CD14-positive monocyte (primary cell): ENCODE results near the gene CILP2. TPM values are rescaled to one million over a fixed set of nuclear protein-coding genes. Genes with fewer than 3 reads are reported as not detected.

Experiments used
- DNase-seq, 3 donors: peaks; one replicate each; pipeline ENCODE4 v3.0.0-alpha.2; 2011 to 2022
- H2AFZ ChIP-seq: 2 replicates; pipeline ENCODE4 v1.6.0; 2012; ENCODE audit warnings: mild to moderate bottlenecking, low read depth, low read length, inconsistent platforms; ENCODE audit not compliant: insufficient read depth, poor library complexity, severe bottlenecking
- H3K27ac ChIP-seq, 2 donors: 1 replicate in 1 of 2; 2 replicates in 1 of 2; pipeline ENCODE4 v1.5.1; 2012 to 2013; ENCODE audit warnings: low read length in 2 of 2, control low read depth in 1 of 2, inconsistent platforms in 1 of 2, low read depth in 1 of 2, mild to moderate bottlenecking in 1 of 2
- H3K27me3 ChIP-seq, 2 donors: one replicate each; pipeline versions ENCODE4 v1.6.0 to v1.6.1; 2011 to 2013; ENCODE audit warnings: low read length in 2 of 2; ENCODE audit not compliant: control insufficient read depth in 2 of 2, insufficient read depth in 2 of 2
- H3K36me3 ChIP-seq, 2 donors: replicated peaks in 1 of 2; 1 replicate in 1 of 2; 2 replicates in 1 of 2; pipeline versions ENCODE4 v1.5.1 to v1.6.1; 2012 to 2013; ENCODE audit warnings: low read length in 2 of 2, control low read depth in 1 of 2, inconsistent platforms in 1 of 2, mild to moderate bottlenecking in 1 of 2; ENCODE audit not compliant: insufficient read depth in 2 of 2, control insufficient read depth in 1 of 2
- H3K4me1 ChIP-seq, 2 donors: 1 replicate in 1 of 2; 2 replicates in 1 of 2; pipeline versions ENCODE4 v1.5.1 to v1.6.1; 2012 to 2013; ENCODE audit warnings: low read length in 2 of 2, control low read depth in 1 of 2, inconsistent platforms in 1 of 2, mild to moderate bottlenecking in 1 of 2, moderate library complexity in 1 of 2; ENCODE audit not compliant: insufficient read depth in 2 of 2, control insufficient read depth in 1 of 2
- H3K4me2 ChIP-seq: replicated peaks from 2 replicates; pipeline ENCODE3; 2012; ENCODE audit warnings: low read length, moderate library complexity, mild to moderate bottlenecking; ENCODE audit not compliant: poor library complexity, severe bottlenecking; ENCODE audit errors: extremely low read depth
- H3K4me3 ChIP-seq, 3 experiments: fragments of 200-600 bp in 1 of 3; sonication (generic) in 1 of 3; replicated peaks in 1 of 3; 1 replicate in 2 of 3; 2 replicates in 1 of 3; pipeline ENCODE4 v1.5.1; 2011 to 2013; ENCODE audit warnings: low read length in 3 of 3, mild to moderate bottlenecking in 3 of 3, control low read depth in 2 of 3, low read depth in 2 of 3, inconsistent platforms in 1 of 3, moderate library complexity in 1 of 3
- H3K79me2 ChIP-seq: 2 replicates; pipeline ENCODE4 v1.6.0; 2012; ENCODE audit warnings: mild to moderate bottlenecking, control low read depth, inconsistent platforms, low read length, moderate library complexity; ENCODE audit not compliant: insufficient read depth
- H3K9ac ChIP-seq: 2 replicates; pipeline ENCODE4 v1.6.0; 2017; ENCODE audit warnings: low read length, mild to moderate bottlenecking; ENCODE audit not compliant: insufficient read depth, poor library complexity, severe bottlenecking
- H3K9me3 ChIP-seq, 2 donors: replicated peaks in 1 of 2; 1 replicate in 1 of 2; 2 replicates in 1 of 2; pipeline versions ENCODE4 v1.5.1 to v1.6.1; 2012 to 2013; ENCODE audit warnings: low read length in 2 of 2, control low read depth in 1 of 2; ENCODE audit not compliant: control insufficient read depth in 1 of 2, insufficient read depth in 1 of 2
- H4K20me1 ChIP-seq: 2 replicates; pipeline ENCODE4 v1.6.0; 2012; ENCODE audit warnings: mild to moderate bottlenecking, low read length, control low read depth, moderate library complexity; ENCODE audit not compliant: insufficient read depth
- H3K27ac Mint-ChIP-seq, 7 donors: one replicate each; pipeline ENCODE4 v1.8.0; 2020; ENCODE audit warnings: mild to moderate bottlenecking in 7 of 7, mixed read lengths in 7 of 7, moderate library complexity in 6 of 7, inconsistent platforms in 2 of 7
- H3K27me3 Mint-ChIP-seq, 3 donors: one replicate each; pipeline ENCODE4 v1.8.0; 2021 to 2022; ENCODE audit warnings: low read depth in 3 of 3, mild to moderate bottlenecking in 3 of 3, mixed read lengths in 3 of 3, moderate library complexity in 3 of 3, inconsistent platforms in 1 of 3
- H3K36me3 Mint-ChIP-seq, 2 donors: one replicate each; pipeline ENCODE4 v1.8.0; 2020; ENCODE audit warnings: mixed read lengths in 2 of 2, inconsistent platforms in 1 of 2, mild to moderate bottlenecking in 1 of 2
- H3K4me1 Mint-ChIP-seq: one replicate; pipeline ENCODE4 v1.8.0; 2020; ENCODE audit warnings: mild to moderate bottlenecking, mixed read lengths
- H3K4me3 Mint-ChIP-seq, 2 donors: one replicate each; pipeline ENCODE4 v1.8.0; 2020; ENCODE audit warnings: mild to moderate bottlenecking in 2 of 2, mixed read lengths in 2 of 2, moderate library complexity in 1 of 2
- H3K9me3 Mint-ChIP-seq, 7 donors: one replicate each; pipeline ENCODE4 v1.8.0; 2020 to 2022; ENCODE audit warnings: mixed read lengths in 7 of 7, mild to moderate bottlenecking in 6 of 7, moderate library complexity in 6 of 7, inconsistent platforms in 2 of 7
- WGBS: methylation state at CpG from one replicate; pipeline ENCODE4 v1.1.5; 2013; ENCODE audit warnings: missing lambda C conversion rate; ENCODE audit not compliant: insufficient coverage; 5-methylcytosine and 5-hydroxymethylcytosine counted together
- intact Hi-C, 2 donors: fragments of 100-400 bp; cut with micrococcal nuclease; formaldehyde crosslinking; loops; one replicate each; pipeline versions ENCODE4 v1.15.0 to v1.15.1; 2023
- polyA plus RNA-seq, 3 donors: library from polyadenylated mRNA; depleted of rRNA in 1 of 3; unstranded in 2 of 3; stranded (reverse) in 1 of 3; fragments of 300-500 nt in 2 of 3; fragments of >200 nt in 1 of 3; fragmentation: Illumina TruSeq in 2 of 3; gene quantifications; 1 replicate in 2 of 3; 2 replicates in 1 of 3; pipeline ENCODE4 v1.2.3, GENCODE V29; 2012 to 2021
- TF ChIP-seq, protein P1 (sequence below): fragments of 200-600 bp; IDR thresholded peaks from one replicate; pipeline ENCODE4 v1.8.0; 2022; ENCODE audit warnings: antibody characterized with exemption, mild to moderate bottlenecking

CILP2 gene
- polyA plus RNA-seq, 3 donors, result 0.04 TPM; not detected in 2

DNA sequence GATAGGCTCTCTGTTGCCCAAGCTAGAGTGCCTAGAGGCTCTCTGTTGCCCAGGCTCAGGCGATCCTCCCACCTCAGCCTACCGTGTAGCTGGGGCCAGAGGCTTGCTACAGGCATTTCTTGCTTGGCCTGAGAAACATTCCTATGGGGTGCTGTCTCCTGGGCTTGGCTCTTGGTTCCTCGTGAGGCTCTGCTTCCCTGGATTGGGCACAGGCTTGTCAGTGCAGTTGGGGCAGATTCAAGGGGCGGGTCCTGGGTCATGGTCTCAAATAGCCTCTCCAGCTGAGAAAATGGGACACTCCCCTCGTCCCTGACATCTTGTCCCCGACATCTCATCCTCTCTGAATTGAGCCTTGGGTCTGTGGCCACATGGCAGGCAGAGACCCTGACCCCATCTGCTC, 27.6 kb upstream of the CILP2 start:
- H3K27ac Mint-ChIP-seq, result peak overlapping the region in 1 of 7 donors; percentile 34
- intact Hi-C loops, result no loop called here

GRCh38 chr19:19513682-19514081, 24.4 kb upstream of the CILP2 start:
- Mint-ChIP-seq H3K36me3 (peaks cover 0 to 11% of the 10 kb centered on the region in 2 donors), H3K27me3 (peaks cover 0 to 15% (median 2%) of the 10 kb centered on the region in 3 donors), H3K4me3 (peak overlapping the region in 1 of 2 donors; percentile 67), H3K4me1 (peaks cover 9% of the 10 kb centered on the region), H3K27ac (no peak overlapping the region), H3K9me3 (peaks cover 11 to 22% (median 16%) of the 10 kb centered on the region in 7 donors)
- Histone ChIP-seq H3K27me3 (peaks cover 0 to 9% of the 10 kb centered on the region in 2 donors), H3K36me3 (no peaks in the 10 kb centered on the region), H4K20me1 (no peaks in the 10 kb centered on the region), H3K4me1 (peaks cover 16 to 30% of the 10 kb centered on the region in 2 donors), H3K4me3 (no peak overlapping the region), H3K79me2 (peaks cover 27% of the 10 kb centered on the region), H3K4me2 (no peak overlapping the region), H3K9me3 (peaks cover 15 to 18% of the 10 kb centered on the region in 2 donors), H2AFZ (no peak overlapping the region), H3K9ac (no peak overlapping the region), H3K27ac (no peak overlapping the region)
- intact Hi-C loops, result no loop called here
- TF ChIP-seq, protein P1, sequence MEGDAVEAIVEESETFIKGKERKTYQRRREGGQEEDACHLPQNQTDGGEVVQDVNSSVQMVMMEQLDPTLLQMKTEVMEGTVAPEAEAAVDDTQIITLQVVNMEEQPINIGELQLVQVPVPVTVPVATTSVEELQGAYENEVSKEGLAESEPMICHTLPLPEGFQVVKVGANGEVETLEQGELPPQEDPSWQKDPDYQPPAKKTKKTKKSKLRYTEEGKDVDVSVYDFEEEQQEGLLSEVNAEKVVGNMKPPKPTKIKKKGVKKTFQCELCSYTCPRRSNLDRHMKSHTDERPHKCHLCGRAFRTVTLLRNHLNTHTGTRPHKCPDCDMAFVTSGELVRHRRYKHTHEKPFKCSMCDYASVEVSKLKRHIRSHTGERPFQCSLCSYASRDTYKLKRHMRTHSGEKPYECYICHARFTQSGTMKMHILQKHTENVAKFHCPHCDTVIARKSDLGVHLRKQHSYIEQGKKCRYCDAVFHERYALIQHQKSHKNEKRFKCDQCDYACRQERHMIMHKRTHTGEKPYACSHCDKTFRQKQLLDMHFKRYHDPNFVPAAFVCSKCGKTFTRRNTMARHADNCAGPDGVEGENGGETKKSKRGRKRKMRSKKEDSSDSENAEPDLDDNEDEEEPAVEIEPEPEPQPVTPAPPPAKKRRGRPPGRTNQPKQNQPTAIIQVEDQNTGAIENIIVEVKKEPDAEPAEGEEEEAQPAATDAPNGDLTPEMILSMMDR, result no peak
- 93% methylated on average over 17 of the region's 17 CpGs for WGBS
- no peak for DNase-seq

More for the DNA sequence above, 27.6 kb upstream of the CILP2 start:
- Histone ChIP-seq H3K27me3 (peaks cover 0 to 9% of the 10 kb centered on the region in 2 donors), H3K4me2 (no peak overlapping the region), H3K36me3 (peaks cover 22 to 28% of the 10 kb centered on the region in 2 donors), H3K4me1 (peaks cover 2 to 11% of the 10 kb centered on the region in 2 donors), H3K27ac (no peak overlapping the region), H3K9ac (no peak overlapping the region), H3K9me3 (peaks cover 15 to 18% of the 10 kb centered on the region in 2 donors), H3K4me3 (no peak overlapping the region), H3K79me2 (no peaks in the 10 kb centered on the region), H2AFZ (no peak overlapping the region), H4K20me1 (no peaks in the 10 kb centered on the region)
- WGBS, result 76% methylated on average over 6 of the region's 6 CpGs
- Mint-ChIP-seq H3K4me1 (peaks cover 3% of the 10 kb centered on the region), H3K27me3 (peaks cover 1 to 15% (median 2%) of the 10 kb centered on the region in 3 donors), H3K36me3 (peaks cover 25 to 32% of the 10 kb centered on the region in 2 donors), H3K9me3 (peaks cover 11 to 21% (median 16%) of the 10 kb centered on the region in 7 donors), H3K4me3 (no peak overlapping the region)
- DNase-seq, result no peak
- TF ChIP-seq, protein P1, result no peak
